GM18519 (cell line): ENCODE data around the gene KIF1C.
"Not testable (repeated sequence)": the region's sequence is repeated elsewhere in the genome, so short reads cannot be mapped to it uniquely, and the experiment has no call there.

ENCODE experiments used
- ATAC-seq: cut with Tn5 transposase; IDR thresholded peaks from one replicate; pipeline ENCODE4 v1.9.1; 2021; ENCODE audit warnings: mild to moderate bottlenecking, moderate library complexity; ENCODE audit not compliant: unreplicated experiment, low FRiP score

Gene KIF1C

GRCh38 chr17:5042157-5043022 lies 44.6 kb downstream of the KIF1C start:
- no peak for ATAC-seq

- no peak for ATAC-seq
These were observed 45.8 kb downstream of the KIF1C start for GRCh38 chr17:5043524-5043923.

- no peak for ATAC-seq
These were observed 46.9 kb downstream of the KIF1C start for GRCh38 chr17:5044630-5045029.

- no peak for ATAC-seq
These were observed 47.7 kb downstream of the KIF1C start for GRCh38 chr17:5045496-5045895.

GRCh38 chr17:5047446-5047845 lies 49.7 kb downstream of the KIF1C start:
- no peak for ATAC-seq

GRCh38 chr17:5049314-5049841 lies 51.6 kb downstream of the KIF1C start:
- ATAC-seq, result no peak

GRCh38 chr17:5050278-5050677 lies 52.5 kb downstream of the KIF1C start:
- ATAC-seq, result no peak

GRCh38 chr17:5055543-5055942 lies 57.8 kb downstream of the KIF1C start:
- ATAC-seq, result no peak

GRCh38 chr17:5065227-5065744 lies 67.5 kb downstream of the KIF1C start:
- no peak for ATAC-seq

- no peak for ATAC-seq
These were observed 70.5 kb downstream of the KIF1C start for GRCh38 chr17:5068236-5068635.

GRCh38 chr17:5069724-5070123 lies 72.0 kb downstream of the KIF1C start:
- ATAC-seq, result no peak

GRCh38 chr17:5075472-5075871 lies 77.7 kb downstream of the KIF1C start:
- not testable (repeated sequence) for ATAC-seq

GRCh38 chr17:5077275-5077674 lies 79.5 kb downstream of the KIF1C start:
- ATAC-seq, result not testable (repeated sequence)

- no peak for ATAC-seq
These were observed 80.0 kb downstream of the KIF1C start for GRCh38 chr17:5077781-5078105.
